GM18951 (cell line): ENCODE results near the gene VSIG2.

ENCODE experiments used
- POLR2A ChIP-seq: IDR thresholded peaks from 4 replicates; pipeline ENCODE4 v1.6.1; 2011; ENCODE audit warnings: mild to moderate bottlenecking; ENCODE audit not compliant: insufficient read length, insufficient read depth; ENCODE audit errors: extremely low read depth
- in situ Hi-C: fragments of 300-500 bp; cut with MboI; formaldehyde crosslinking; loops from one replicate; pipeline ENCODE4 v1.12.0; 2022; ENCODE audit warnings: low sequenced_read_pairs, mixed read lengths, inconsistent platforms; ENCODE audit not compliant: unreplicated experiment

The VSIG2 gene

GRCh38 chr11:124737638-124738305, 14.3 kb downstream of the VSIG2 start:
- no peak for TF ChIP-seq POLR2A
- in situ Hi-C loops = no loop called here

DNA sequence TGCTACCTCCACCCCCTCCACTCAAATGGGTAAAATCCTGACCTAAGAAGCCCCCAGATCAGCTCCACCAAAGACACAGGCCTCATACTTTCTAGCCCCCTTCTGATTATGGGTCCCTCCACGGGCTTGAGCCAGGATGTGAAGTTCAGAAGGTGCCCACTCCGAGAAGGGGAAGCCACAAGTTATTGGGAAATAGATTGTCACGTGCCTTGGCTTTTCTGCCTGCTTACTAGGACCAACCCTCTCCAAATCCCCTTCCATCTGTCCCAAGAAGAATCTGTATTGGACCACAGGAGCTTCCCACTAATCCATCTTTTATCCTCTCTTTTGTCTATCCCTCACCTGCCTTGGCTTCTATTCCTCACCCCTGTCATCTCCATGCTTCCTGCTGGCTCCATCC, 15.3 kb downstream of the VSIG2 start:
- no peak for TF ChIP-seq POLR2A
- in situ Hi-C loops = no loop called here

GRCh38 chr11:124732230-124732629, 19.8 kb downstream of the VSIG2 start:
- no peak for TF ChIP-seq POLR2A
- in situ Hi-C loops = no loop called here

GRCh38 chr11:124729571-124729970, 22.5 kb downstream of the VSIG2 start:
- in situ Hi-C loops = no loop called here
- TF ChIP-seq POLR2A = no peak

GRCh38 chr11:124728134-124728533, 23.9 kb downstream of the VSIG2 start:
- no peak for TF ChIP-seq POLR2A
- in situ Hi-C loops = no loop called here

- in situ Hi-C loops = no loop called here
- TF ChIP-seq POLR2A = no peak
Measured at GRCh38 chr11:124727474-124727873, 24.6 kb downstream of the VSIG2 start.

DNA sequence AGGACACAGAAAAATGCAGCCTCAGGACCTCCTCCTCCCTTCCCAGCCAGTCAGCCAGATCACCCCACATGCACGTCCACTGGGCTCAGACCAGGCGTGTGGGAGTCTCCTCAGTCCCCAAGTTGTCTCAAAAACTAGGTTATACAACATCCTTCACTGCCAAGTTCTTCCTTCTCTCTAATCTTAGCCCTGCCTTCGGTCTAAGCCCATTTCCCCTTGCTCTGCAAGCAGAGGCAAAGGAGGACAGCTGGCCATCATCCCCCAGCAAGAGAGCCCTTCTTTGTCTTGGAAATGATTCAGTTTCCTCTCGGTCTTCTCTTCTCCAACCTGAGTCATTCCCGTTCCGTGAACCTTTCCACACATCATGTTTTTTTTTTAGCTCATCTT, 26.3 kb downstream of the VSIG2 start:
- no peak for TF ChIP-seq POLR2A
- in situ Hi-C loops = no loop called here

DNA sequence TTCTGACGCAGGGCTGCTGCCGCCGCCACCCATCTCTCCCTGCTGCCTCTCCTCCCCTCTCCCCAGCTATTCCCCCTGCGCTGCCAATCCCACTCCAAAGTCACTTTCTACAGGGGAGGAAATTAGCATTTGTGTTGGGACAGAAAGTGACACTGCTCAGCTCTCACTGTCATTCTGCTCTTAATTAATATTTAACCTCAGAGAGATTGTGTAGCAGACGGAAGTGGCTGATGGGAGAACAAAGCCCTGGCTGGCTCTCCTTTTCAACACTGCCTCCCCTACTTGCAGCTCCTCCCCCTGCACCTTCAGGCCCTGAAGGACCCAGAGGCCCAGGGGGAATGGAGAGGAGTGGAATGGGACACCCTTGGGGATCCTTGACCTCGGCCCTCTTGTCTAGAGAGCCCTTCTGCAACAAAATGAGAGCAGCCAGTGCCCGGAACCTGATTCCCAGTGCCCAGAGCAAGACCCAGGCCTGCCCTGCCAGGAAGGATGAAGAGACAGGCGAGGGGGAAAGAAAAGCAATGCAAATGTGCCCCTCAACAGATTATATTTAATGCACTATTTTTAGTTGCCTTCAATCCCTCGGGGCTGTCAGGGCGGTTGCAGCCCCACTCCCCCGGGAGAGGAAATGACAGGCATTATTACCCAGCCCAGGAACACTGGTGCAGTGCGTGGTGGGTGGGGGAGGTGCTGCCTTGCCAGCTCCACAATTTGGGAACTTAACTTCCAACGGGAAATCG, 26.9 kb downstream of the VSIG2 start:
- in situ Hi-C loops = no loop called here

GRCh38 chr11:124722176-124722575, 29.9 kb downstream of the VSIG2 start:
- in situ Hi-C loops = no loop called here
- TF ChIP-seq POLR2A = no peak

More for the DNA sequence above, 26.9 kb downstream of the VSIG2 start:
- peak; percentile 46 for TF ChIP-seq POLR2A

GRCh38 chr11:124719534-124719933, 32.5 kb downstream of the VSIG2 start:
- in situ Hi-C loops = no loop called here
- TF ChIP-seq POLR2A = no peak

GRCh38 chr11:124718801-124719200, 33.3 kb downstream of the VSIG2 start:
- in situ Hi-C loops = no loop called here
- TF ChIP-seq POLR2A = no peak

GRCh38 chr11:124717786-124718651, 34.0 kb downstream of the VSIG2 start:
- no peak for TF ChIP-seq POLR2A
- in situ Hi-C loops = no loop called here

DNA sequence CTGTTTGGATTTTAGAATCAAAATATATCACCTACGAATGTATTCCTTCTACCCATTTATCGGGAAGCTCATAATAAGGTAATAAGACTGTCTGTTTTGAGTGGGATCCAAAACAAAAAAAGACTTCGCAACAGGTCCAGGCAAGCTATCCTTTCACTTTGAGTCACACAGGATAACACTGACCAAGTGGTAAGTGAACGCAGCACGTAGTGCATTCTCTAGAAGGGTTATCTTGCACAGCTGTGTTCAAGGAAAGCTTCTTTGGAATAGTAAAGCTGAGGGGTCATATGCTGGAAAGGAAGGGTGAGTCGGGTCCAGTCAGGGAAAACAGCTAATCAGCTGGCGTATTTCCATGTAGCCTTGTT, 34.7 kb downstream of the VSIG2 start:
- no peak for TF ChIP-seq POLR2A
- in situ Hi-C loops = no loop called here
